GM12864 (cell line): ENCODE results near the gene PPP3R1.

Source experiments
- DNase-seq: peaks from one replicate; pipeline ENCODE4 v3.0.0-alpha.2; 2011; ENCODE audit warnings: low read depth
- H3K4me3 ChIP-seq: 2 replicates; pipeline ENCODE4 v1.5.1; 2011; ENCODE audit warnings: mild to moderate bottlenecking, low read depth, low read length, control low read depth
- CTCF ChIP-seq: IDR thresholded peaks from 2 replicates; pipeline ENCODE4 v1.5.1; 2011; ENCODE audit warnings: low read depth, mild to moderate bottlenecking, moderate library complexity, low read length, control low read depth, inconsistent platforms; ENCODE audit errors: missing control alignments

Gene PPP3R1

GRCh38 chr2:68158134-68158447, 94.2 kb downstream of the PPP3R1 start:
- H3K4me3 ChIP-seq: peak overlapping the region; percentile 98
- TF ChIP-seq CTCF: no peak
- no peak for DNase-seq

GRCh38 chr2:68157402-68158133, 94.8 kb downstream of the PPP3R1 start, which contains the start of gene PNO1:
PNO1 (plus strand) TSS chr2:68157888; CDS start chr2:68157935, 47 bp downstream.
- DNase-seq: peak; percentile 85
- peak within 1 kb of the TSS; percentile 98 for H3K4me3 ChIP-seq
- TF ChIP-seq CTCF: no peak

- DNase-seq: no peak
- TF ChIP-seq CTCF: no peak
- H3K4me3 ChIP-seq: peak overlapping the region; percentile 98
Observed at GRCh38 chr2:68157002-68157401, 95.3 kb downstream of the PPP3R1 start.

- no peak for DNase-seq
- no peak for TF ChIP-seq CTCF
Observed at GRCh38 chr2:68156419-68156818, 95.9 kb downstream of the PPP3R1 start.

GRCh38 chr2:68155618-68156017, 96.7 kb downstream of the PPP3R1 start:
- no peak for DNase-seq
- TF ChIP-seq CTCF: no peak
- H3K4me3 ChIP-seq: no peak overlapping the region

More at GRCh38 chr2:68156419-68156818, 95.9 kb downstream of the PPP3R1 start:
- H3K4me3 ChIP-seq: peak overlapping the region; percentile 98

GRCh38 chr2:68152681-68153347, 99.5 kb downstream of the PPP3R1 start:
- no peak for DNase-seq
- no peak for TF ChIP-seq CTCF
- H3K4me3 ChIP-seq: no peak overlapping the region
